DMS79 treated with DMSO at 0.1 percent for 48 hours (cell line): ENCODE measurements around the gene AHRR.
"Not testable (repeated sequence)": the region's sequence is repeated elsewhere in the genome, so short reads cannot be mapped to it uniquely, and the experiment has no call there.

ENCODE experiments used
- DNase-seq: peaks from one replicate; lab custom pipeline; 2025; lab: John Stamatoyannopoulos, UW

AHRR gene

GRCh38 chr5:321230-321725, at the start of gene AHRR:
Gene AHRR, plus strand, starts transcription at chr5:321714. Its CDS starts 22,189 bp downstream, at chr5:343903.
- peak; percentile 36 for DNase-seq

- DNase-seq: not testable (repeated sequence)
These were observed 49.7 kb upstream of the AHRR start for GRCh38 chr5:271828-272167.

- DNase-seq: not testable (repeated sequence)
These were observed 48.4 kb upstream of the AHRR start for GRCh38 chr5:273091-273490.

GRCh38 chr5:273491-273890, 48.0 kb upstream of the AHRR start:
- not testable (repeated sequence) for DNase-seq

GRCh38 chr5:274346-274745, 47.2 kb upstream of the AHRR start:
- not testable (repeated sequence) for DNase-seq

GRCh38 chr5:278646-279045, 42.9 kb upstream of the AHRR start:
- no peak for DNase-seq

GRCh38 chr5:279051-279665, 42.4 kb upstream of the AHRR start:
- not testable (repeated sequence) for DNase-seq

- no peak for DNase-seq
These were observed 35.4 kb upstream of the AHRR start for GRCh38 chr5:285991-286557.

- not testable (repeated sequence) for DNase-seq
These were observed 31.3 kb upstream of the AHRR start for GRCh38 chr5:290200-290599.

- not testable (repeated sequence) for DNase-seq
These were observed 30.2 kb upstream of the AHRR start for GRCh38 chr5:291345-291744.

GRCh38 chr5:294788-295187, 26.7 kb upstream of the AHRR start:
- not testable (repeated sequence) for DNase-seq

GRCh38 chr5:296207-296606, 25.3 kb upstream of the AHRR start:
- DNase-seq: peak; percentile 20

GRCh38 chr5:296954-297353, 24.6 kb upstream of the AHRR start:
- DNase-seq: not testable (repeated sequence)

- not testable (repeated sequence) for DNase-seq
These were observed 24.1 kb upstream of the AHRR start for GRCh38 chr5:297448-297847.

GRCh38 chr5:297991-298736, 23.4 kb upstream of the AHRR start:
- DNase-seq: not testable (repeated sequence)

- no peak for DNase-seq
These were observed 22.8 kb upstream of the AHRR start for GRCh38 chr5:298737-299125.

- DNase-seq: not testable (repeated sequence)
These were observed 21.6 kb upstream of the AHRR start for GRCh38 chr5:299921-300320.

- peak; percentile 53 for DNase-seq
These were observed 20.7 kb upstream of the AHRR start for GRCh38 chr5:300691-301435.

GRCh38 chr5:302416-302815, 19.1 kb upstream of the AHRR start:
- DNase-seq: not testable (repeated sequence)

- DNase-seq: no peak
These were observed 18.5 kb upstream of the AHRR start for GRCh38 chr5:302966-303365.

- DNase-seq: not testable (repeated sequence)
These were observed 17.8 kb upstream of the AHRR start for GRCh38 chr5:303741-304140.

GRCh38 chr5:305050-305449, 16.5 kb upstream of the AHRR start:
- peak; percentile 12 for DNase-seq
